Stimulated activated CD8-positive, alpha-beta memory T cell treated with anti-CD3 and anti-CD28 coated beads, Interleukin-2, amount 100 ng/mL, for 48 hours (primary cell): ENCODE results near the gene SLC6A12.

ENCODE experiments used
- DNase-seq, 2 donors: peaks; one replicate each; pipeline ENCODE4 v3.0.0-alpha.2; 2020; ENCODE audit warnings: low read depth in 2 of 2

The SLC6A12 gene

DNA sequence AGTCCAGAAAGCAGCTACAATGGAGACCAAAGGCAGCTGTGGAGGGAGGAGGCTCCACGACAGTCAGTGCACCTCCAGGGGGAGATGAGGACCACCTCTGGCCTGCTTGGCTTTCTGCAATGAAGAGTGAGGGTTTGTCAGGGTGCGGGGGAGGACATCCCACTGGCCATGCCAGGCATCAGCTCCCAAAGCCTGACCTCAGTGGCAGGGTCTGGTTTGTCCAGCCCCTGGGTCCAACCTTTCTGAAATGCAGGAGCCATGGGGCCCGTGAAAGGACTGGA, 35.2 kb downstream of the SLC6A12 start:
- DNase-seq: no peak

DNA sequence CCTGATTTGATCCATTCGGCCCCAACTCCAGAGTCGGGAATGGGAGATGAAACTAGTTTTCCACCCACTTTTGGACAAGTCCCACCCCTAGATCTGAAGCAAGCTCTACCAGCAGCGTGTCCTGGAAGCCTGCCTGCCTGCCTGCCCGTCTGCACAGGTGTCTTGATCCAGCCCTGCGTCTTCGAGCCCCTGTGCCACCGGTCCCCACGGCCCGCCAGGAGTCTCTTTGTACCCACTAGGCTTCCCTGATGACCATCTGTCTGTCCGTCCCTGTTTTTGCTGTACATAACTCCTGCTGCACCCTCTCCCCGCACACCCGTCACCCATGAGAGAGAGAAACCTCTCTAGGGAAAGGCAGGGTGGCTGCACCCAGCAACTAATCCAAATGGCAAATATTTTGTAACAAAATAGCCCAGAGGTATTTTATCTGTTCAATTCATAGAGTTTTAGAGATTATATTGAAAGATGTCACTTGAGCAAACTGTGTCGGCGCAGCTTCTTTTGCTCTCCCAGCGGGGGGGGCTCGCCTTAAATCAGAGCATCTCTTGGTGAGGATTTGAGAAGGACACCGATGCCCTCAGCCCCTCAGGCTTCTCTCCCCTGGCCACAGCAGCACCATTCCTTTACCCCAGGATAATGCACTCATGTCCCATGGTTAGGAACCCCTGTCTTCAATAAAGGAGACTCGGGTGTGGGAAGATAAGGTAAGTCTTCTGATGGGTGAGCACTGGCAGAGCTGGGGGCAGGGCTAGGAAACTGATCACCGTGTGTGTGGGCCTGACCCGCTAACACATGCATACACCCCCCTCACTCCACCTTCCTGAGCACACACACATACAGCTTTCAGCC, 35.8 kb downstream of the SLC6A12 start:
- no peak for DNase-seq

GRCh38 chr12:177336-177979, 36.5 kb downstream of the SLC6A12 start:
- no peak for DNase-seq

- DNase-seq: no peak
Measured at GRCh38 chr12:176321-177181, 37.4 kb downstream of the SLC6A12 start.

- no peak for DNase-seq
Measured at GRCh38 chr12:175759-176158, 38.2 kb downstream of the SLC6A12 start.

GRCh38 chr12:175250-175649, 38.7 kb downstream of the SLC6A12 start:
- DNase-seq: no peak

DNA sequence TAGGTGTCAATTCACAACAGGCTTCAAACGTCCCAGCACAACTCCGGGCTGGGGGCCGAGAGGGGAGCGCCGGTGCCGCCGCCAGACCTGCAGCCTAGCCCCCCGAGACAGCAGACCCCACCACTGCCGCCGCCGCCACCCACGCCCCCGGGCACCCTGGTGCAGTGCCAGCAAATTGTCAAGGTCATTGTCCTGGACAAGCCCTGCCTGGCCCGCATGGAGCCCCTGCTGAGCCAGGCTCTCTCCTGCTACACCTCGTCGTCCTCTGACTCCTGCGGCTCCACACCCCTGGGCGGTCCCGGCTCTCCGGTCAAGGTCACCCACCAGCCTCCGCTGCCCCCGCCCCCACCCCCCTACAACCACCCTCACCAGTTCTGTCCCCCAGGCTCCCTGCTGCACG, 39.4 kb downstream of the SLC6A12 start:
- DNase-seq: no peak

- DNase-seq: no peak
Measured at GRCh38 chr12:174124-174523, 39.8 kb downstream of the SLC6A12 start.

GRCh38 chr12:172732-173161, 41.2 kb downstream of the SLC6A12 start:
- DNase-seq: no peak

- DNase-seq: no peak
Measured at GRCh38 chr12:171743-172676, 41.9 kb downstream of the SLC6A12 start.

- DNase-seq: no peak
Measured at GRCh38 chr12:171276-171675, 42.7 kb downstream of the SLC6A12 start.

DNA sequence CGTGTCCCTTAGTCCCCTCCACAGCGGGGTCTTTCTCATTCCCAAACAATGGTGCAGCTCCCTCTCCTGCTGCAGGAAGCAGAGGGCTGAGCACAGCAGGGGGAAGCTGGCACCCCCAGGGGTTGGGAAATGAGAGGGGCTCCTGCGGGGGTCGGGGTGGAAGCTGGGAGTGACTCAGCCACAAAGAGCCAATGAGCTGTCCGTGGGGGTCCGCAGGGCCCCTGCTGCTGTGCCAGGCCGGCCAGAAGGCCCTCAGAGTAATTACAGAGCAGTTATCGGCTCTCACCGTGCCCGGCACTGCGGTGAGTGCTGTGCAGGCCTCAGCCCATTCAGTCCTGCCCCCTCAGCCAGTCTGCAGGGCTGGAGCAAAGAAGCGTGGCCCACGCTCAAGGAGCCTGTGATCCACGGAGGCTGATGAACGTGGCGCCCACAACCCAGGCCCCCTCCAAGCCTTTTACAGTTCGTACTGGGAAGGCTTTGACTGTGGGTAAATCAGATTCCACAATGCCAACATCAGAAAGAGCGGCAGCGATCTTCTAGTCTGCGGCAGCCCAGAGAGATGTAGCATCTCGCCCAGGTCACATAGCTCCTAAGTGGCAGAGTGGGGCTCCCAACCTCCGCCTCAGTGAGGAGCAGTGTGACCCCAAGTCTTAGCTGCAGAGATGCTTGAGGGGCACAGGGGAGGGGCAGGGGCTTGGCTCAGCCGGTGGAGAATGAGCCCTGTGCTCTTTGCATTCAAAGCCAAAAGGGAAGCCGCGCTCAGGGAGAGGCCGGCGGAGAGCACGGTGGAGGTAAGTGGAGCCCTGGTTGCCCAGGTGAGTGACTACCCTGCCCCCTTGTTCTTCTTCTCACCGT, 43.4 kb downstream of the SLC6A12 start:
- DNase-seq: no peak

GRCh38 chr12:169528-170370, 44.2 kb downstream of the SLC6A12 start:
- DNase-seq: no peak

- no peak for DNase-seq
Measured at GRCh38 chr12:168763-169525, 45.0 kb downstream of the SLC6A12 start.

- DNase-seq: no peak
Measured at GRCh38 chr12:167959-168600, 45.9 kb downstream of the SLC6A12 start.

DNA sequence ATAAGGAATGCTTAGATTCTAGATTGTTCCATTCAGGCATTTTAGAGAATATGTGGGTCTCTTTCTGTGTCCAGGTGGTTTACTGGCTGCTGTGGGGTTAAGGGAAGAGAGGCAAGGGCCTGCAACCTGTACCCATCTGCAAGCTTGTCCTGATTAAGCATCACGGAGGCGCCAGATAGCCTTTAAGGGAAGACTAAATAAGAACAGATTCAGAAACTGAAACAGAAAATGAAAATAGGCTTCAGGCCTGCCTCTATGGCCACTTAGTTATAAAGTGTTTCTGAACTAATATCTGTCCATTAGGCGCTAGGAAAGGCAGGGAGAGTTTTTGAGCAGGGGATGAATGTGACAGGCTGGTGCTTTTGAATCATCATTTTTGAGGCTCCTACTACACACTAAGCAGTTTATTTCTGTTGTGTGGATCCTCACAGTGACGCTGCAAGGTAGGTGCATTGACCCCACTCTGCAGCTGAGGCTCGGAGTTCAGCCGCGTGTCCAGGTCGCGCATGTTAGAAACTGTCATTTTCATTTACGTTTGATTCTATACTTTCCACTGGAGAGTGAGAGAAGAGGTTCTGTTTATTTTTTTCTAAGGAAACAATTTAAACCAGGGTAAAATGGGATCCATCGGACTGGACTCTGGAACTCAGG, 47.4 kb downstream of the SLC6A12 start:
- DNase-seq: no peak

- no peak for DNase-seq
Measured at GRCh38 chr12:165862-166368, 48.0 kb downstream of the SLC6A12 start.

- no peak for DNase-seq
Measured at GRCh38 chr12:164207-164606, 49.8 kb downstream of the SLC6A12 start.
